Caki2 (cell line): ENCODE data around the gene ZNRF1. TPM values are rescaled to one million over a fixed set of nuclear protein-coding genes. Genes with fewer than 3 reads are reported as not detected.
"Not testable (repeated sequence)": the region's sequence is repeated elsewhere in the genome, so short reads cannot be mapped to it uniquely, and the experiment has no call there.

ENCODE experiments used
- DNase-seq: peaks from one replicate; pipeline ENCODE4 v3.0.0-alpha.2; 2015; ENCODE audit warnings: low read depth
- in situ Hi-C: cut with HindIII; loops from 2 replicates; pipeline ENCODE4 v1.10.0; 2016; ENCODE audit warnings: low sequenced_read_pairs, low pct_unique_long_range_greater_than_20kb, mixed read lengths
- total RNA-seq: library from RNA; depleted of rRNA; stranded (reverse); fragments of >200 nt; shearing (Covaris generic); gene quantifications from 2 replicates; pipeline ENCODE4 v1.2.3, GENCODE V29; 2014; ENCODE audit warnings: low replicate concordance

The ZNRF1 gene
- total RNA-seq, 1 experiment from 2014 or later, result 66.7 TPM

DNA sequence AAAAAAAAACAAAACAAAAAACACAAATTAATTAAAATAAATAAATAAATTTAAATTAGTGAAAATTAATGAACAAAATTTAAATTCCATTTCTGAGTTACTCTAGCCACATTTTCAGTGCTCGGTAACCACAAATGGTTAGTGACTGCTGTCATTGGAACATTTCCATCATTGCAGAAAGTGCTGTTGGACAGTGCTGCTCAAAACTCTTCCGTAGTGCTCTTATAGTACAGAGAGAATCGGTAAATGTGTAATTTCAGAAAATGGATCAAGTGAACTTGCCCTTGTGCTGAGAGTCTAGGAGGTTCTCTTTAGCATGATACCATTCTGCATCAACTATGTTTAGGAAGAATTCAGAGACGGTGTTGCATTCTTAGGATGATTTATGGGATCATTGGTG lies 23.7 kb downstream of the ZNRF1 start:
- DNase-seq, result no peak
- in situ Hi-C loops, result no loop called here

- in situ Hi-C loops, result no loop called here
- DNase-seq, result no peak
These were observed 24.2 kb downstream of the ZNRF1 start for GRCh38 chr16:75023009-75023408.

- no peak for DNase-seq
These were observed 25.4 kb downstream of the ZNRF1 start for GRCh38 chr16:75024182-75024581.

GRCh38 chr16:75024594-75024993 lies 25.8 kb downstream of the ZNRF1 start:
- in situ Hi-C loops, result no loop called here
- no peak for DNase-seq

More at GRCh38 chr16:75024182-75024581, 25.4 kb downstream of the ZNRF1 start:
- in situ Hi-C loops, result no loop called here

DNA sequence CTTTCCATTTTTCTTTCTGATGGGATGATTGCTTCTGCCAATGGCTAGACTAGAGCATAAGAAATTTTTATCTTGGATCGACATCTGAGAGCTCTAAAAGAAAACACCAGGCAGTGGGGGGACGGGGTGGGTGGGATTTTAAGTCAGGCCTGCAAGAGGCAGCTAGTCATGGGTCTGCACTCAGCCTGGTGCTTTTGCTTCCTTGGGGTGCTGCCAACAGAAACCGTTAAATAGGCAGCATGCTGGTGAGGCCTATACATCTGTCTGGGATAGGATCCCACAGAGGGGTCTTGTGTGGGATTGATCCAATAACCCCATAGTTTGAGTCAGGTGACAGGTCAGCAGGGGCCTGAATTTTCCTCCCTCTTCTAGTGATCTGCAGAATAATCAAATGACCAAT lies 26.9 kb downstream of the ZNRF1 start:
- DNase-seq, result peak; percentile 26
- in situ Hi-C loops, result no loop called here

GRCh38 chr16:75026239-75026891 lies 27.5 kb downstream of the ZNRF1 start:
- in situ Hi-C loops, result not testable (repeated sequence)
- peak; percentile 43 for DNase-seq

GRCh38 chr16:75026892-75027391 lies 28.1 kb downstream of the ZNRF1 start:
- no peak for DNase-seq
- in situ Hi-C loops, result no loop called here

DNA sequence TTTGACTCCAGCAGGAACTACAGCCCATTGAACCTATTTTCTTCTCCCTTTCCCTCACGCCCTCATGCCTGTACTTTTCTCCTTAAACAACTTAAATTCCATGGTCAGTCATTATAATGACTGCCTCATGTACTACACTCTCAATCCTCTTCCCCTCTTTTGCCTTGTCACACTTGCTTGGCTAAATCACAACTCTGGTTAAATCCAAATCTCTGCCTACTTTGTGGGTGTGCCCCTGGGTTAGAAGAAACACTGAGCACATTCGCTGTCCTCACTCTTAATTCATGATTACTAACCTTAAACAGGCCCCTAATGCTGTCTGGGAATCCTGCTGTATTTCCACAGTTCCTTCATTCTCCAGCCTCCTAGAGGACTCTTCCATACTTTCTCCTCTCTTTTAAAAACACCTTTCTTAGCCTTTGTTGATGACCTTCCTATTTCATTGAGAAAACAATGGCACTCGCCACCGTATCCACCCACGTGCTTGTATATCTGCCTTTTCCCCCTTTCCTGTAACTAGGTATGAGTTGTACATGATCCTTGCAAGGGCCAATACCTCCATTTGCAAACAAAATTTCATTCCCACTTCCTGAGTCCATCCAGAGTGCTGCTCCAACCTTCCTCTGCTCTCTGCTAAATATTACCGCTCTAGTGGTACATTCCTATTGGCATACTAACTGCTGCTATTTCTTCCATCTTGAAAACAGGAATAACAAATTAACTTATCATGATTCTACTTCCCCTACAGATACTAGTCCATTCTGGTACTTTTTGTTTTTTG lies 28.9 kb downstream of the ZNRF1 start:
- DNase-seq, result peak; percentile 88
- in situ Hi-C loops, result no loop called here

DNA sequence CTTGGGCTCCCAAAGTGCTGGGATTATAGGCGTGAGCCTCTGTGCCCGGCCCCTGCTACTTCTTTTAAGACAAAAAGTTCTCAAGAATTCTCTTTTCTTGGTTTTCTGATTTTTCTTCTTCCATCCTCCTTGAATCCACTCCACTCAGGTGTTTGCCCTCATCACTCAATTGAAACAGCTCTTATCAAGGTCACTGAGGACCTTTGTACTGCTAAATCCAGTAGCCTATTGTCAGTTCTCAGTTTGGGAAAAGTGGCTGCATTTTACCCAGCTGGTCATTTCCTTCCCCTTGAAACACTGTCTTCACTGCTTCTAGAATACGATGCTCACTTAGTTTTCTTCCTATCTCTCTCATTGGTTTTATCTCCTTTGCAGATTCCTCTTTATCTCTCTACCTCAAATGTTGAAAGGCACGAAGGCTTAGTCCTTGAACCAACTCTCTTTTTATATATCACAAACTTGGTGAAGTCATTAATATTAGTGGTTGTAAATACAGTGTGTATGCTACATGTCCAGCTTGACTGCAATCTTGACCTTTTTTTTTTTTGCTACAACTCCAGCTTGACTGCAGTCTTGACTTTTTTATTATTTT lies 29.8 kb downstream of the ZNRF1 start:
- in situ Hi-C loops, result no loop called here
- DNase-seq, result peak; percentile 30

DNA sequence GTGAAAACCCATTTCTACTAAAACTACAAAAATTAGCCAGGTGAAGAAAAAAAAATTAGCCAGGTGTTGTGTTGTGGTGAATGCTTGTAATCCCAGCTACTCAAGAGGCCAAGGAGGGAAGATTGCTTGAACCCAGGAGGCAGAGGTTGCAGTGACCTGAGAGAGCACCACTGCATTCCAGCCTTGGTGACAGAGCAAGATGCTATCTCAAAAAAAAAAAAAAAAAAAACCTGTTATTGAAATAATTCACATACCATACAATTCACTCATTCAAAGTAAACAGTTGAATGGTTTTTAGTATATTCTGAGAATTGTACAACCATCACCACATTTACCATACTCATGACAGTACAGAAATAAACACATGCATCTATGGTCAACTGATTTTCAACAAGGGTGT lies 31.0 kb downstream of the ZNRF1 start:
- in situ Hi-C loops, result no loop called here
- peak; percentile 92 for DNase-seq

- in situ Hi-C loops, result no loop called here
- no peak for DNase-seq
These were observed 33.8 kb downstream of the ZNRF1 start for GRCh38 chr16:75032655-75033054.

GRCh38 chr16:75035410-75035968 lies 36.7 kb downstream of the ZNRF1 start:
- in situ Hi-C loops, result no loop called here
- DNase-seq, result no peak

GRCh38 chr16:75038036-75038858 lies 39.4 kb downstream of the ZNRF1 start:
- no peak for DNase-seq
- in situ Hi-C loops, result no loop called here

GRCh38 chr16:75039941-75040340 lies 41.1 kb downstream of the ZNRF1 start:
- DNase-seq, result no peak
- in situ Hi-C loops, result no loop called here

- in situ Hi-C loops, result no loop called here
- DNase-seq, result no peak
These were observed 43.8 kb downstream of the ZNRF1 start for GRCh38 chr16:75042426-75043174.

GRCh38 chr16:75043175-75043895 lies 44.5 kb downstream of the ZNRF1 start:
- peak; percentile 16 for DNase-seq
- in situ Hi-C loops, result no loop called here

- peak; percentile 74 for DNase-seq
- in situ Hi-C loops, result no loop called here
These were observed 46.1 kb downstream of the ZNRF1 start for GRCh38 chr16:75044800-75045361.
